Sigmoid colon (tissue), 7 donors: ENCODE measurements around the gene TMEM51. TPM values are rescaled to one million over a fixed set of nuclear protein-coding genes. Genes with fewer than 3 reads are reported as not detected.

Source experiments
- DNase-seq: peaks from one replicate; pipeline ENCODE4 v3.0.0-alpha.2; 2019
- H3K27ac ChIP-seq, 4 donors: fragments of 200-600 bp; sonication (generic); one replicate each; pipeline ENCODE4 v1.5.1; 2016 to 2019; ENCODE audit warnings: mild to moderate bottlenecking in 1 of 4
- H3K27me3 ChIP-seq, 3 donors: fragments of 200-600 bp; sonication (generic); one replicate each; pipeline ENCODE4 v1.5.1; 2019; ENCODE audit warnings: mild to moderate bottlenecking in 1 of 3
- H3K36me3 ChIP-seq, 4 donors: fragments of 200-600 bp; sonication (generic); one replicate each; pipeline ENCODE4 v1.5.1; 2016 to 2019
- H3K4me1 ChIP-seq, 4 donors: fragments of 200-600 bp; sonication (generic); one replicate each; pipeline ENCODE4 v1.5.1; 2017 to 2019
- H3K4me3 ChIP-seq, 4 donors: fragments of 200-600 bp; sonication (generic); one replicate each; pipeline ENCODE4 v1.5.1; 2017 to 2019; ENCODE audit warnings: mild to moderate bottlenecking in 2 of 4, moderate library complexity in 1 of 4
- H3K9me3 ChIP-seq, 4 donors: fragments of 200-600 bp in 3 of 4; sonication (generic) in 3 of 4; one replicate each; pipeline versions ENCODE4 v1.5.1 to v1.6.1; 2013 to 2019
- CTCF ChIP-seq, 4 experiments: fragments of 450-650 bp in 3 of 4; fragments of 200-600 bp in 1 of 4; IDR thresholded peaks; one replicate each; pipeline ENCODE4 v1.5.1; 2016 to 2019; ENCODE audit warnings: antibody characterized with exemption in 4 of 4, mild to moderate bottlenecking in 3 of 4, moderate library complexity in 2 of 4
- EP300 ChIP-seq, 4 donors: sonication (generic); formaldehyde crosslinking; IDR thresholded peaks; one replicate each; pipeline ENCODE4 v1.6.1; 2017; ENCODE audit warnings: antibody characterized with exemption in 4 of 4
- POLR2A ChIP-seq, 2 donors: fragments of 450-650 bp; IDR thresholded peaks; one replicate each; pipeline ENCODE4 v1.6.1; 2016; ENCODE audit warnings: antibody characterized with exemption in 2 of 2, mild to moderate bottlenecking in 2 of 2, moderate library complexity in 2 of 2
- POLR2AphosphoS5 ChIP-seq, 4 donors: sonication (generic); formaldehyde crosslinking; IDR thresholded peaks; one replicate each; pipeline ENCODE4 v1.6.1; 2017; ENCODE audit warnings: antibody characterized with exemption in 4 of 4
- WGBS, 2 donors: extraction: QIAGEN DNeasy Blood & Tissue Kit; methylation state at CpG; one replicate each; pipeline ENCODE4 v1.1.7; 2013; 5-methylcytosine and 5-hydroxymethylcytosine counted together
- intact Hi-C: fragments of 100-400 bp; cut with DNase I; formaldehyde crosslinking; loops from one replicate; pipeline ENCODE4 v1.15.1; 2023
- polyA plus RNA-seq, 3 donors: library from polyadenylated mRNA; stranded (reverse); fragments of 200-250 nt; gene quantifications; one replicate each; pipeline ENCODE4 v1.2.3, GENCODE V29; 2013
- total RNA-seq, 4 donors: library from RNA; depleted of rRNA; stranded (reverse); fragments of >200 nt; gene quantifications; one replicate each; pipeline ENCODE4 v1.1.0, GENCODE V29; 2016
- donor health status: healthy with polysubstance abuse.
- donor health status: Bipolar disorder and iron deficiency.
- donor health status: healthy.

Gene TMEM51
- total and polyA plus RNA-seq, 7 donors, result 8.8 to 20.7 (median 15.3) TPM

GRCh38 chr1:15243275-15244043 lies 89.9 kb downstream of the TMEM51 start:
- intact Hi-C loops, result loop anchor here (5.0 kb wide), 1 partner anchor 41 kb away; no protein-coding TSS in a partner anchor
- Histone ChIP-seq H3K9me3 (no peaks in the 10 kb centered on the region), H3K4me3 (no peak overlapping the region), H3K36me3 (no peaks in the 10 kb centered on the region), H3K27ac (peak overlapping the region in 3 of 4 donors; percentile 80 to 92 (median 83)), H3K27me3 (no peaks in the 10 kb centered on the region), H3K4me1 (peaks cover 0 to 66% (median 54%) of the 10 kb centered on the region in 4 donors)
- WGBS, 2 donors, result 68 to 76% methylated on average over 10 of the region's 10 CpGs
- TF ChIP-seq POLR2A (IDR thresholded peaks at IDR 0.05), result no peak
- TF ChIP-seq CTCF (IDR thresholded peaks at IDR 0.05), result no peak
- TF ChIP-seq POLR2AphosphoS5 (IDR thresholded peaks at IDR 0.05), result peak in 3 of 4 donors; percentile 70 to 76 (median 73)
- TF ChIP-seq EP300 (IDR thresholded peaks at IDR 0.05), result peak in 3 of 4 donors; percentile 16 to 62 (median 31)
- peak; percentile 75 for DNase-seq

- no peaks in the 10 kb centered on the region for H3K36me3 ChIP-seq
- H3K4me1 ChIP-seq, result peaks cover 0 to 66% (median 54%) of the 10 kb centered on the region in 4 donors
- H3K27ac ChIP-seq, result peak overlapping the region in 3 of 4 donors; percentile 80 to 92 (median 83)
- intact Hi-C loops, result loop anchor here (5.0 kb wide), 1 partner anchor 43 kb away; no protein-coding TSS in a partner anchor
- H3K4me3 ChIP-seq, result no peak overlapping the region
- 91 to 94% methylated on average over 5 of the region's 5 CpGs for WGBS, 2 donors
- no peaks in the 10 kb centered on the region for H3K27me3 ChIP-seq
- H3K9me3 ChIP-seq, result no peaks in the 10 kb centered on the region
- no peak for TF ChIP-seq EP300 (IDR thresholded peaks at IDR 0.05)
- TF ChIP-seq CTCF (IDR thresholded peaks at IDR 0.05), result no peak
- TF ChIP-seq POLR2A (IDR thresholded peaks at IDR 0.05), result no peak
- TF ChIP-seq POLR2AphosphoS5 (IDR thresholded peaks at IDR 0.05), result no peak
- DNase-seq, result no peak
These were observed 91.3 kb downstream of the TMEM51 start for GRCh38 chr1:15244813-15245212.

- Histone ChIP-seq H3K36me3 (no peaks in the 10 kb centered on the region), H3K27me3 (no peaks in the 10 kb centered on the region), H3K9me3 (no peaks in the 10 kb centered on the region), H3K4me3 (no peak overlapping the region), H3K4me1 (peaks cover 0 to 66% (median 54%) of the 10 kb centered on the region in 4 donors), H3K27ac (peak overlapping the region in 3 of 4 donors; percentile 80 to 92 (median 83))
- TF ChIP-seq EP300 (IDR thresholded peaks at IDR 0.05) (no peak), POLR2AphosphoS5 (IDR thresholded peaks at IDR 0.05) (peak in 3 of 4 donors; percentile 26 to 63 (median 54))
- intact Hi-C loops, result loop anchor here (1.0 kb wide), 1 partner anchor 93 kb away; no protein-coding TSS in a partner anchor
- DNase-seq, result peak; percentile 81
- 65 to 66% methylated on average over 11 of the region's 11 CpGs for WGBS, 2 donors
These were observed 92.2 kb downstream of the TMEM51 start for GRCh38 chr1:15245593-15246360.

GRCh38 chr1:15246960-15247614 lies 93.5 kb downstream of the TMEM51 start, which contains the start of gene FHAD1:
FHAD1 (plus strand) TSS chr1:15247223; CDS start chr1:15251785, 4,562 bp downstream.
- no peaks in the 10 kb centered on the region for H3K36me3 ChIP-seq
- peak within 1 kb of the TSS; percentile 23 to 57 (median 49) for H3K4me3 ChIP-seq
- intact Hi-C loops, result loop anchor here (1.0 kb wide), 1 partner anchor 95 kb away; no protein-coding TSS in a partner anchor
- peaks cover 0 to 56% (median 54%) of the 10 kb centered on the region in 4 donors for H3K4me1 ChIP-seq
- peak; percentile 74 for DNase-seq
- TF ChIP-seq POLR2AphosphoS5 (IDR thresholded peaks at IDR 0.05), result no peak
- no peak for TF ChIP-seq POLR2A (IDR thresholded peaks at IDR 0.05)
- TF ChIP-seq EP300 (IDR thresholded peaks at IDR 0.05), result no peak
- no peak for TF ChIP-seq CTCF (IDR thresholded peaks at IDR 0.05)
- H3K27me3 ChIP-seq, result no peaks in the 10 kb centered on the region
- H3K27ac ChIP-seq, result peak within 1 kb of the TSS in 3 of 4 donors; percentile 80 to 92 (median 83)
- H3K9me3 ChIP-seq, result no peaks in the 10 kb centered on the region
- WGBS, 2 donors, result 5% methylated on average over 55 of the region's 55 CpGs
